ENCODE data around the gene SPATA21.
A peak's percentile ranks its signal among the peaks of the same experiment; 100 is the strongest.

The SPATA21 gene

DNA sequence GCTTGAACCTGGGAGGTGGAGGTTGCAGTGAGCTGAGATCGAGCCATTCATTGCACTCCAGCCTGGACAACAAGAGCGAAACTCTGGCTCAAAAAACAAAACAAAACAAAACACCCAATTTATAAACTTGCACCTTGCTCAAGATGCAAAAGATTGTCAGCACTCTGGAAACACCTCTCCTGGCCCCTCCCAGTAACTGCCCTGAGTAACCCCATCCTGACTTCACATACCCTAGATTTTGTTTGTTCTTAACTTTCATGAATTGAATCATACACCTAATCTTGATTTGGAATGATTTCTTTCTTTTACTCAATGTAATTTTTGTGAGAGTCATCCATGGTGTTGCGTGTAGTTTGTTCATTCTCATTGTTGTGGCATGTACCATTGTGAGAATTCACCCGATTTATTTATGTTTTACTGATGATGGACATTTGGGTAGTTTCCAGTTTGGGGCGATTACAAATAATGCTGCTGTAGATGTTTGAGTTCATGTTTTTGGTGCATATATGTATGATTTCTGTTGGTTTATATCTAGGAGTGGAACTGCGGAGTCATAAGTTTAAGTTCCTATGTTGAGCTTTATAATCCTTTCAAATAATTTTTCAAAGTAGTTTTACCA lies 13.7 kb upstream of the SPATA21 start:
- H3K4me1 ChIP-seq (ENCODE audit: control insufficient read depth, insufficient read depth, low read length): no peaks in the 10 kb centered on the region
- peaks cover 80% of the 10 kb centered on the region for H3K36me3 ChIP-seq (ENCODE audit: control insufficient read depth, insufficient read depth, low read length)
- H3K27me3 ChIP-seq (ENCODE audit: control insufficient read depth, insufficient read depth, low read length): no peaks in the 10 kb centered on the region
- H3K4me3 ChIP-seq (ENCODE audit: low read depth, low read length): no peak overlapping the region
- no peaks in the 10 kb centered on the region for H3K9me3 ChIP-seq (ENCODE audit: control insufficient read depth, insufficient read depth, low read length)
- H3K9ac ChIP-seq (ENCODE audit: low read depth, low read length): no peak overlapping the region
- no peak overlapping the region for H3K27ac ChIP-seq (ENCODE audit: low read depth, low read length)

DNA sequence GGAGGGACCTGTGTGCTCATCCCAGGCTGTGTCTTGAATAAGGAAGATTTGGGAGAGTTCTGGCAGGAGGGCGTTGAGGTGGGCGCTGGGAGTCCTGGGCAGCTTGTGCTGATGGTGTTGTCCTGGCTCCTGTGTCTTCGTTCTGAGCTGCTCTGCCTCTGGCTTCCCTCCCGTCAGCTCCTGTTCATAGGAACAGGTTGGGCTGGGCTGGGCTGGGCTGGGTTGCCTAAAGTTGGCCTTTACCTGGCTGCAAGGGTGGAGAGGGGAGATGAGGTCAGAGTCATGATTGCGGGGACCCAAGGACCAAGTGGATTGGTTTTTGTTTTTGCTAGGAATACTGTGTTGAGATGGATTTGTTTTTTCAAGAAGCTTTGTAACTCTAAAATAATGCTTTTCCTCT lies 12.4 kb upstream of the SPATA21 start:
- H3K4me3 ChIP-seq (ENCODE audit: low read depth, low read length): no peak overlapping the region
- H3K4me1 ChIP-seq (ENCODE audit: control insufficient read depth, insufficient read depth, low read length): no peaks in the 10 kb centered on the region
- peaks cover 75% of the 10 kb centered on the region for H3K36me3 ChIP-seq (ENCODE audit: control insufficient read depth, insufficient read depth, low read length)
- no peaks in the 10 kb centered on the region for H3K27me3 ChIP-seq (ENCODE audit: control insufficient read depth, insufficient read depth, low read length)
- no peaks in the 10 kb centered on the region for H3K9me3 ChIP-seq (ENCODE audit: control insufficient read depth, insufficient read depth, low read length)
- no peak overlapping the region for H3K9ac ChIP-seq (ENCODE audit: low read depth, low read length)
- no peak overlapping the region for H3K27ac ChIP-seq (ENCODE audit: low read depth, low read length)

DNA sequence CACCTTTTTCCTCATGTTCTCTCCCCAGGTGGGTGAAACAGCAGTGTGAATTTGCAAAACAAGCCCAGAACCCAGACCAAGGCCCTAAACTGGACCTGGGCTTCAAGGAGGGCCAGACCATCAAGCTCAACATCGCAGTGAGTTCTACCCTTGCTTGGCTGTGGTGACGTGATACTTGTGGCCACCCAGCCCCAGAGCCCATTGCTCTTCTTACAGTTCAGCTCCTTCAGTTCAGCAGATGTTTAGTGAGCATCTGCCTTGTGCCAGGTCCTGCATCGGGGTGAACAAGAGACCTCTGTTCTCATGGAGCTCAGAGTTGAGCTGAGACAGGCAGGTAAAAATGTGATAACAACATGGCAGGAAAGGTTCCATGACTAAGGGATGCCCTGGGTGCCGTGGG lies 11.8 kb upstream of the SPATA21 start:
- Histone ChIP-seq H3K27me3 (ENCODE audit: control insufficient read depth, insufficient read depth, low read length) (no peaks in the 10 kb centered on the region), H3K9ac (ENCODE audit: low read depth, low read length) (no peak overlapping the region), H3K9me3 (ENCODE audit: control insufficient read depth, insufficient read depth, low read length) (no peaks in the 10 kb centered on the region), H3K4me3 (ENCODE audit: low read depth, low read length) (no peak overlapping the region), H3K4me1 (ENCODE audit: control insufficient read depth, insufficient read depth, low read length) (no peaks in the 10 kb centered on the region), H3K27ac (ENCODE audit: low read depth, low read length) (no peak overlapping the region), H3K36me3 (ENCODE audit: control insufficient read depth, insufficient read depth, low read length) (peaks cover 77% of the 10 kb centered on the region)

DNA sequence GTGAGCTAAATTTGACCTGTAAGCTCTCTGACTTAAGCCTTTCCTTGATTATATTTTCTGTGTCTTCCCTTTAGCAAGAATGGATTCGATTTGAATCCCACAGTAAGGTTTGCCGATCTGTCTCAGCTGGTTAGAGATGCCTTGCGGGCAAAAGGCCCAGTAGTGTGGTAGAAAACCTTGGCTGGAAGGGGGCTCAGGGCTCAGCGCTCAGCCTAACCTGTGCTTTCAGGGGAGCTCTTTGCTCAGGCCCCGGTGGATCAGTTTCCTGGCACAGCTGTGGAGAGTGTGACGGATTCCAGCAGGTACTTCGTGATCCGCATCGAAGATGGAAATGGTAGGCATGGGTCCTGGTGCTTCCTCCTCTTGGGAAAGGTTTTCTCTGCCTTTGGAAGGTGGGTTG lies 10.4 kb upstream of the SPATA21 start:
- H3K27me3 ChIP-seq (ENCODE audit: control insufficient read depth, insufficient read depth, low read length): no peaks in the 10 kb centered on the region
- no peak overlapping the region for H3K27ac ChIP-seq (ENCODE audit: low read depth, low read length)
- H3K4me3 ChIP-seq (ENCODE audit: low read depth, low read length): no peak overlapping the region
- no peak overlapping the region for H3K9ac ChIP-seq (ENCODE audit: low read depth, low read length)
- peaks cover 78% of the 10 kb centered on the region for H3K36me3 ChIP-seq (ENCODE audit: control insufficient read depth, insufficient read depth, low read length)
- H3K9me3 ChIP-seq (ENCODE audit: control insufficient read depth, insufficient read depth, low read length): no peaks in the 10 kb centered on the region
- no peaks in the 10 kb centered on the region for H3K4me1 ChIP-seq (ENCODE audit: control insufficient read depth, insufficient read depth, low read length)

DNA sequence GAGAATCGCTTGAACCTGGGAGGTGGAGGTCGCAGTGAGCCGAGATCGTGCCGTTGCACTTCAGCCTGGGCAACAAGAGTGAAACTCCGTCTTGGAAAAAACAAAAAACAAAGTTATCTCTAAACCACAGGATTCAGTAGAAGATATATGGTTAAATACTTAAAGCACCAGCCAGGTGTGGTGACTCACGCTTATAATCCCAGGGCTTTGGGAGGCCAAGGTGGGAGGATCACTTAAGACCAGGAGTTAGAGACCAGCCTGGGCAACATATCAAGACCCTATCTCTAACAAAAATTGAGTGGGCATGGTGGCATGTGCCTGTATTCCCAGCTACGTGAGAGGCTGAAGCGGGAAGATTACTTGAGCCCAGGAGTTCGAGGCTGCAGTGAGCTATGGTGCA lies 8.9 kb upstream of the SPATA21 start:
- Histone ChIP-seq H3K27ac (ENCODE audit: low read depth, low read length) (no peak overlapping the region), H3K9ac (ENCODE audit: low read depth, low read length) (no peak overlapping the region), H3K27me3 (ENCODE audit: control insufficient read depth, insufficient read depth, low read length) (no peaks in the 10 kb centered on the region; the same call in 1 of the 2 replicates), H3K9me3 (ENCODE audit: control insufficient read depth, insufficient read depth, low read length) (no peaks in the 10 kb centered on the region), H3K36me3 (ENCODE audit: control insufficient read depth, insufficient read depth, low read length) (peaks cover 65% of the 10 kb centered on the region), H3K4me3 (ENCODE audit: low read depth, low read length) (no peak overlapping the region), H3K4me1 (ENCODE audit: control insufficient read depth, insufficient read depth, low read length) (peaks cover 3% of the 10 kb centered on the region; the same call in 1 of the 2 replicates)

DNA sequence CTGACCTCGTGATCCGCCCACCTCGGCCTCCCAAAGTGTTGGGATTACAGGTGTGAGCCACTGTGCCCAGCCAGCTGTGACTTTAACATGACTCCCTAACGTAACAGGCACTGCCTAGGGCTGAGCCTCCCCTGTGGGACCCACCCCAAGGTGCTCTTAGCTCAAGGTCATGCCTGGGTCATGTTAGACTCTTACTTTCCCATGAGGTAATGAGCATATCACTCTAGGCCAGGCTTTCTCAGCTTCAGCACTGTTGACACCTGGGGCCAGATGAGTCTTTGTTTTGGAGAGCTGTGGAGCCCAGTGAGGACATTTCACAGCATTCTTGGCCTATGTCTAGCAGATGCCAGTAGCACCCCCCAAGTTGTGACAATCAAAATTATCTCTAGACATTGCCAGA lies 7.8 kb upstream of the SPATA21 start:
- H3K4me3 ChIP-seq (ENCODE audit: low read depth, low read length): no peak overlapping the region
- peaks cover 56% of the 10 kb centered on the region for H3K36me3 ChIP-seq (ENCODE audit: control insufficient read depth, insufficient read depth, low read length)
- H3K27ac ChIP-seq (ENCODE audit: low read depth, low read length): no peak overlapping the region
- H3K27me3 ChIP-seq (ENCODE audit: control insufficient read depth, insufficient read depth, low read length): no peaks in the 10 kb centered on the region; the same call in 1 of the 2 replicates
- no peaks in the 10 kb centered on the region for H3K9me3 ChIP-seq (ENCODE audit: control insufficient read depth, insufficient read depth, low read length)
- peaks cover 5% of the 10 kb centered on the region for H3K4me1 ChIP-seq (ENCODE audit: control insufficient read depth, insufficient read depth, low read length)
- H3K9ac ChIP-seq (ENCODE audit: low read depth, low read length): no peak overlapping the region

DNA sequence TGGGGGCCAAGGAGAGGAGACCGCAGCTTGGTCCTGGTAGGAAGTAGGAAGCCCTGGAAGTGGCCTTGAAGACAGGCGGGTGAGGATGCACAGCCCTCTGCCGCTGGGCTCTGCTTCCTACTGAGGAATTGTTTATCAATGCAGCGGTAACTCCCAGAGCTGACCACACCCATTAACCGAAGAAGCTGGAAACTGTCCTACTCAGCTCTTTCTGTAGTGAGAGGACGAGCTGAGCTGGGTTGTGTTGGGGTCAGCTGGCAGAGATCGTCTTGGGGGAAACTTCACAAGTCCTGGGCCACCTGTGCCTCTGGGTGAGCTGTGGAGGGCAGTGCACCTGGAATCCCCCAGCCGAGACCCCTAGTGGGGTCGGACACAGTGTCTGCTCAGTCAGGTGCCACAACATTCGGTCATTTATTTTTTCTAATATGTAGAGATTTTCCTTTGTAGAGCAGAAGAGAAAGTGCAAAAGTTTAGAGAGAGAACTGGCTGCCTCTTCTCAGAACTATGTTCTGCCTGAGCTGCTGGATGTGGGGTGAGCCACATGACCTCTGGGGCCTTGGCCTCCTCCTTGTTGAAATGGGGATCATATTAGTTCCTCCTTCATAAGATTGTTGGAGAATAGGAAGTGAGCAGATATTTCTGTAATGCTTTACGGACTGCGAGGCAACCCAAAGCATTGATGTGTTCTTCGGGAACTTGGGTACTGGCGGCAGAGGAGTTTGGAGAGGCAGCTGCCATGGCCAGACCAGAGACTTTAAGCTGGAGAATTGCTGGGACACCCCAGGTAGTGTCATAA lies 6.9 kb upstream of the SPATA21 start:
- Histone ChIP-seq H3K27ac (ENCODE audit: low read depth, low read length) (no peak overlapping the region), H3K9ac (ENCODE audit: low read depth, low read length) (no peak overlapping the region), H3K27me3 (ENCODE audit: control insufficient read depth, insufficient read depth, low read length) (no peaks in the 10 kb centered on the region; the same call in 1 of the 2 replicates), H3K4me3 (ENCODE audit: low read depth, low read length) (no peak overlapping the region), H3K4me1 (ENCODE audit: control insufficient read depth, insufficient read depth, low read length) (peaks cover 5% of the 10 kb centered on the region), H3K9me3 (ENCODE audit: control insufficient read depth, insufficient read depth, low read length) (no peaks in the 10 kb centered on the region), H3K36me3 (ENCODE audit: control insufficient read depth, insufficient read depth, low read length) (peaks cover 47% of the 10 kb centered on the region)

DNA sequence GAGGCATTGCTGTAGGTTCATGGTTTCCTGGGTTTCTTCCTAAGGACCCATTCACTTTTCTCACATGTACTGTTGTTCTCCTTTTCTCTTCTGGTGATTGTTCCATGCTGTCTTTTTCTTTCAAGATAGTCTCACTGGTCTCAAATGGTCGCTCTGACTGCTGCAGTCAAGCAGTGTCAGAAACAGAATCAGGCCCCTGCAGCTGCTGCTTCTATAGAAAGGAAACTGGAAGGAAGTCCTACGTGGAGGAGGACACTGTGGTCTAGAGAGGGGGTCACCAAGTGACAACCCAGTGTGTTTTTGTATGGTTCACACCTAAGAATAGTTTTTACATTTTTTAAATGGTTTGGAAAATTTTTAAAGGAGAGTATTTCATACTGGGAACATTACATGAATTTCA lies 5.7 kb upstream of the SPATA21 start:
- Histone ChIP-seq H3K9me3 (ENCODE audit: control insufficient read depth, insufficient read depth, low read length) (no peaks in the 10 kb centered on the region), H3K4me3 (ENCODE audit: low read depth, low read length) (no peak overlapping the region), H3K4me1 (ENCODE audit: control insufficient read depth, insufficient read depth, low read length) (peaks cover 5% of the 10 kb centered on the region), H3K36me3 (ENCODE audit: control insufficient read depth, insufficient read depth, low read length) (peaks cover 34% of the 10 kb centered on the region), H3K27me3 (ENCODE audit: control insufficient read depth, insufficient read depth, low read length) (no peaks in the 10 kb centered on the region; the same call in 1 of the 2 replicates), H3K9ac (ENCODE audit: low read depth, low read length) (no peak overlapping the region), H3K27ac (ENCODE audit: low read depth, low read length) (no peak overlapping the region)

DNA sequence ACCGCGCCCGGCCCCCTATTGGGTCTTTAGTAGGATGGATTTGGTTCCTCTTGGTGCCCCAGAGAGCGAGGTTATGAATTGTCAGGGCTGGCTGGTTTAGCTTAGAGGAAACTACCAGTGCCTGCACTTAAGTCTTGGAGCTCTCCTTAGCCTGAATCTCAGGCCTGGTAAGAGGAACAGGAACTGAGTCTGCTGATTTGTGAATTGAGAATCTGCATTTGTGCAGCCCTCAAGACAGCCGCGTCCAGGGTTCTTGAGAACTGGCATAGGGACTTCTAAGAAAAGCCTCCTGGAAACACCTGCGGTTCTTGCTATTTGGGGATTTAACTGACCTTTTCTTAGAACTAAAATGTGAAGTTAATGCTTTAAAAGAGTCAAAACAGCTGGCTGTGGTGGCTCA lies 5.0 kb upstream of the SPATA21 start:
- H3K27ac ChIP-seq (ENCODE audit: low read depth, low read length): no peak overlapping the region
- no peaks in the 10 kb centered on the region; the same call in 1 of the 2 replicates for H3K27me3 ChIP-seq (ENCODE audit: control insufficient read depth, insufficient read depth, low read length)
- peaks cover 5% of the 10 kb centered on the region for H3K4me1 ChIP-seq (ENCODE audit: control insufficient read depth, insufficient read depth, low read length)
- peaks cover 28% of the 10 kb centered on the region for H3K36me3 ChIP-seq (ENCODE audit: control insufficient read depth, insufficient read depth, low read length)
- no peak overlapping the region for H3K4me3 ChIP-seq (ENCODE audit: low read depth, low read length)
- H3K9ac ChIP-seq (ENCODE audit: low read depth, low read length): no peak overlapping the region
- H3K9me3 ChIP-seq (ENCODE audit: control insufficient read depth, insufficient read depth, low read length): no peaks in the 10 kb centered on the region

DNA sequence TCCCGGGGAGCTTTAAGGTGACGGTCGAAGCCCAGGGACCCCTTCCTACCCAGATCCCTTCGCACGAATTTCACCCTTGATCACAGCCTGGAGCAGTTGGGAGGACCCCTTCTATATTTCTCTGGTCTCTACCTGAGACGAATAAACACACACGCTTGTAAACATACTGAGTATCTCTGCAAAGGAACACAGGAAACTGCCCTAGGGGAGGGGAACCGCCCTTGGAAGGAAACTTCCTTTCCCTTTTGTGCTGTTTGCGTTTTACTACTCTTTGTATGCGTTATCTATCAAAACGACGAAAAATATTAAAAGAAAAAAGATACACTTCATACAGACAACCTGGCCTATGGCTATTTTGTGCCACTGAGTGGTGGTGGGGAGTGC lies 4.0 kb upstream of the SPATA21 start:
- peak overlapping the region; percentile 82 for H3K27ac ChIP-seq (ENCODE audit: low read depth, low read length)
- peaks cover 5% of the 10 kb centered on the region for H3K4me1 ChIP-seq (ENCODE audit: control insufficient read depth, insufficient read depth, low read length)
- no peaks in the 10 kb centered on the region for H3K9me3 ChIP-seq (ENCODE audit: control insufficient read depth, insufficient read depth, low read length)
- H3K27me3 ChIP-seq (ENCODE audit: control insufficient read depth, insufficient read depth, low read length): no peaks in the 10 kb centered on the region; the same call in 1 of the 2 replicates
- H3K9ac ChIP-seq (ENCODE audit: low read depth, low read length): peak overlapping the region; percentile 72; the same call in 1 of the 2 replicates
- peaks cover 26% of the 10 kb centered on the region for H3K36me3 ChIP-seq (ENCODE audit: control insufficient read depth, insufficient read depth, low read length)
- H3K4me3 ChIP-seq (ENCODE audit: low read depth, low read length): peak overlapping the region; percentile 95
